A673 (cell line): ENCODE results near the gene B3GLCT.

ENCODE experiments used
- EZH2 ChIP-seq: fragments of 200-600 bp; sonication (generic); IDR thresholded peaks from 2 replicates; pipeline ENCODE4 v1.6.1; 2017; ENCODE audit warnings: borderline replicate concordance, low read depth, mild to moderate bottlenecking, mixed read lengths, antibody characterized with exemption, low read length; ENCODE audit not compliant: poor library complexity, severe bottlenecking
- TF ChIP-seq, protein P1 (sequence below): fragments of 300-800, 200-600 bp; sonication (generic); conservative IDR thresholded peaks from 2 replicates; pipeline ENCODE4 v1.5.1; 2017; ENCODE audit warnings: low read depth, mild to moderate bottlenecking, antibody characterized with exemption, low read length, moderate library complexity, mixed read lengths

DNA sequence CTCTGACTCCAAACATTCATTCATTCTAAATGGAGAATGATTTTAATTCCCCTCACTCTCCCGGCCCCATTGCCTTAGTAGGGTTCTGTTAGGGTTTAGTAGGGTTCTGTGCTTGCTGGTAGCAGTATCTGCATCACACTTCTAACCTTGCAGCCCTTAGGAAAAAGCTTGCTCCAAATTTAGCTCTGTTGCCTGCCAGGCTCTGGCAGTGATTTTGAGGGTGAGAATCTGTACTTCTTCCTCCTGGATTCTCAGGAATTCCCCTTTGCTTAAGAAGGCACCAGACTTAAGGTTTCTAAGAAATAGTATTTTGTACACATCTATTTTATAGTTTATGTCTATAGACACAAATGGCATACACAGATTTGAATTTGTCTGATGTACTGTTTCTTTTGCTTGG, 14.7 kb downstream of the B3GLCT start:
- TF ChIP-seq, protein P1, sequence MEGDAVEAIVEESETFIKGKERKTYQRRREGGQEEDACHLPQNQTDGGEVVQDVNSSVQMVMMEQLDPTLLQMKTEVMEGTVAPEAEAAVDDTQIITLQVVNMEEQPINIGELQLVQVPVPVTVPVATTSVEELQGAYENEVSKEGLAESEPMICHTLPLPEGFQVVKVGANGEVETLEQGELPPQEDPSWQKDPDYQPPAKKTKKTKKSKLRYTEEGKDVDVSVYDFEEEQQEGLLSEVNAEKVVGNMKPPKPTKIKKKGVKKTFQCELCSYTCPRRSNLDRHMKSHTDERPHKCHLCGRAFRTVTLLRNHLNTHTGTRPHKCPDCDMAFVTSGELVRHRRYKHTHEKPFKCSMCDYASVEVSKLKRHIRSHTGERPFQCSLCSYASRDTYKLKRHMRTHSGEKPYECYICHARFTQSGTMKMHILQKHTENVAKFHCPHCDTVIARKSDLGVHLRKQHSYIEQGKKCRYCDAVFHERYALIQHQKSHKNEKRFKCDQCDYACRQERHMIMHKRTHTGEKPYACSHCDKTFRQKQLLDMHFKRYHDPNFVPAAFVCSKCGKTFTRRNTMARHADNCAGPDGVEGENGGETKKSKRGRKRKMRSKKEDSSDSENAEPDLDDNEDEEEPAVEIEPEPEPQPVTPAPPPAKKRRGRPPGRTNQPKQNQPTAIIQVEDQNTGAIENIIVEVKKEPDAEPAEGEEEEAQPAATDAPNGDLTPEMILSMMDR, result no peak
- TF ChIP-seq EZH2, result no peak
